GM10266 (cell line): ENCODE data around the gene FTCDNL1.

Experiments
- DNase-seq: peaks from one replicate; pipeline ENCODE4 v3.0.0; 2012; ENCODE audit errors: extremely low spot score
- TF ChIP-seq, protein P1 (sequence below): IDR thresholded peaks from 2 replicates; pipeline ENCODE4 v1.5.1; 2012; ENCODE audit warnings: mild to moderate bottlenecking, low read depth; ENCODE audit not compliant: control insufficient read depth, insufficient read depth; ENCODE audit errors: missing control alignments

The FTCDNL1 gene

DNA sequence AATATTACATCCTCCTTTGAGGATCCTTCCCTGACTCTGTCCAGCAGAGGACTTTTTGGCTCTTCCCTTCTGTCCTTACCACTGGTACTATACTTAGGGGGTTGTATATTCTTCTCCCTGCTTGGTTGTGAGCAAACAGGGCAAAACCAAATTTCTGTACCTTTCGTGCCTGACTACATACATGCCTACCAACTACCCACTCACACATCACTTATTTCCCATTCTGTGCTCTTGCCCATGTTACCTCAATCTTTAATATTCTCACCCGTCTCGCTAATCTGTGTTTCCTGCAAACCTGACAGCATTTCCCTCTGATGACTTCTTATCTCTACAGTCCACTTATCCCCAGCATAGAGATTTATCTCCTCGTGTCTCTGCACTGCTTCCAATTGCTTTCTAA is 58.6 kb downstream of the FTCDNL1 start:
- TF ChIP-seq, protein P1, sequence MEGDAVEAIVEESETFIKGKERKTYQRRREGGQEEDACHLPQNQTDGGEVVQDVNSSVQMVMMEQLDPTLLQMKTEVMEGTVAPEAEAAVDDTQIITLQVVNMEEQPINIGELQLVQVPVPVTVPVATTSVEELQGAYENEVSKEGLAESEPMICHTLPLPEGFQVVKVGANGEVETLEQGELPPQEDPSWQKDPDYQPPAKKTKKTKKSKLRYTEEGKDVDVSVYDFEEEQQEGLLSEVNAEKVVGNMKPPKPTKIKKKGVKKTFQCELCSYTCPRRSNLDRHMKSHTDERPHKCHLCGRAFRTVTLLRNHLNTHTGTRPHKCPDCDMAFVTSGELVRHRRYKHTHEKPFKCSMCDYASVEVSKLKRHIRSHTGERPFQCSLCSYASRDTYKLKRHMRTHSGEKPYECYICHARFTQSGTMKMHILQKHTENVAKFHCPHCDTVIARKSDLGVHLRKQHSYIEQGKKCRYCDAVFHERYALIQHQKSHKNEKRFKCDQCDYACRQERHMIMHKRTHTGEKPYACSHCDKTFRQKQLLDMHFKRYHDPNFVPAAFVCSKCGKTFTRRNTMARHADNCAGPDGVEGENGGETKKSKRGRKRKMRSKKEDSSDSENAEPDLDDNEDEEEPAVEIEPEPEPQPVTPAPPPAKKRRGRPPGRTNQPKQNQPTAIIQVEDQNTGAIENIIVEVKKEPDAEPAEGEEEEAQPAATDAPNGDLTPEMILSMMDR = no peak
- no peak for DNase-seq

DNA sequence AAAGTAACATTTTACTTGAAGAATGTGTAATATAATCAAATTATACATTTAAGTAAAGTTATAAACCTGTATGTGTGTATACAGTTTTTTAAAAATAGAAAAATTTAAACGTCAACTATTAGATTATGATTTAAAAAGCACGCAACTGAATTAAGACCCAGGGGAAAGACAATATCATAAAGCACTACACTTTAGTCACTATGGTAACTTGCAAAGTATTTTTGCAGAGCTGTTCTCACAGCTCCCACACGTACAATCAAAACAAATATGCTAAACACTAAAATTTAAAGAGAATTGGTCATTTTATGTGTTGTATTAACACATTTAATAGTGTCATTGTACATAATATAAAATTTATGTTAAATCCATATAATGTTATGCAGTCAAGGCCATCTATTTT is 59.7 kb downstream of the FTCDNL1 start:
- DNase-seq = no peak
- TF ChIP-seq, protein P1 = no peak

DNA sequence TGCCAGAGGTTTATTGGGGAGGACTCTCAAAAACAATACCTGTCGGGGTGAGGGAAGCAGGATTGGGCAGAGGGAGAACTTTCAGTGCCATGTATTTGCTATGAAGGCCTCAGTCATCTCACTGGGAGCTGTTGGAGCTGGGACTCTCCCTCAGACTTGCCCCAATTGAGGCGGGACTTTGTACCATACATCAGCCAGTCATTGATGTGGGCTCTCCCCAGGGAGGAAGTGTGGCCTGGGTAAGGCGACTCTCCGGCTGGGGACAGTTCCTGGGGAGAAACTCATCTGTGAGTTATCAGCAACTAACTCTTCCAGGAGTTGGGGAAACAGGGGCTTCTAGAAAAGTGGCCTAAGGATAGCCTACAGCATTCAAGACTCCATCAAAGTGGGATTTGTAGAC is 66.5 kb downstream of the FTCDNL1 start:
- TF ChIP-seq, protein P1 = no peak

GRCh38 chr2:199779589-199779988 is 71.4 kb downstream of the FTCDNL1 start:
- DNase-seq = no peak
- TF ChIP-seq, protein P1 = no peak

More for the DNA sequence above, 66.5 kb downstream of the FTCDNL1 start:
- DNase-seq = no peak

- DNase-seq = no peak
- TF ChIP-seq, protein P1 = no peak
These were observed 72.3 kb downstream of the FTCDNL1 start for GRCh38 chr2:199778655-199779054.

- TF ChIP-seq, protein P1 = no peak
- no peak for DNase-seq
These were observed 73.1 kb downstream of the FTCDNL1 start for GRCh38 chr2:199777916-199778315.

DNA sequence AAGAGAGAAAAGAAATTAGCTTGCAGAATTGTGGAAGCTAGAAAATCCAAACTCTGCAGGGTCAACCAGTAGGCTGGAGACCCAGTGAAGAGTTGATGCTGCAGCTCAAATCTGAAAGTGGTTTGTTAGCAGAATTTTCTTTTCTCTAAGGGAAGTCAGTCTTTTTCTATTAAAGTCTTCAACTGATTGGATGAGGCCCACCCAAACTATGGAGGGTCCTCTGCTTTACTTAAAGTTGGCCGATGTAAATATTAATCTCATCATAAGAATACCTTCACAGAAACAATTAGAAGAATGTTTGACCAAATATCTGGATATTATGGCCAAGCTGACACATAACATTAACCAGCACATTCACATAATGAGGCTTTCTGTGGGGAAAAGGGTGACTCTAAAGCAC is 73.7 kb downstream of the FTCDNL1 start:
- DNase-seq = no peak
- TF ChIP-seq, protein P1 = no peak

- TF ChIP-seq, protein P1 = no peak
- no peak for DNase-seq
These were observed 75.7 kb downstream of the FTCDNL1 start for GRCh38 chr2:199775267-199775666.
